ENCODE results near the gene KRTCAP3. TPM values are rescaled to one million over a fixed set of nuclear protein-coding genes. Genes with fewer than 3 reads are reported as not detected.

Gene KRTCAP3
- total RNA-seq, 4 donors from 2014 or later, result 18.0 to 112 (median 47.8) TPM

- 85 to 100% methylated on average over 6 to 10 of the region's 10 CpGs for WGBS, 2 donors (ENCODE audit: low coverage in 1 of 2)
These were observed 805 bp upstream of the KRTCAP3 start for GRCh38 chr2:27441226-27441926.

GRCh38 chr2:27442920-27443282 is 720 bp downstream of the KRTCAP3 start:
- Histone ChIP-seq H3K27ac (peak overlapping the region; percentile 71 to 85 (median 80)), H3K4me1 (peaks cover 3 to 28% (median 14%) of the 10 kb centered on the region in 4 donors), H3K9me3 (no peaks in the 10 kb centered on the region), H3K36me3 (peaks cover 0 to 35% (median 17%) of the 10 kb centered on the region in 4 donors), H3K27me3 (no peaks in the 10 kb centered on the region), H3K4me3 (peak overlapping the region; percentile 7 to 53 (median 38))
- in situ Hi-C loops (cut with MboI; ENCODE audit: low pct_ligation_motif_present in 1 of 4, low pct_unique_long_range_greater_than_20kb in 1 of 4, low sequenced_read_pairs in 3 of 4) (no loop called here), intact Hi-C loops (cut with DNase I; ENCODE audit: low total_unique reads) (loop anchor here (1.0 kb wide), 1 partner anchor 21 kb away; no protein-coding TSS in a partner anchor)
- no peak for TF ChIP-seq POLR2AphosphoS5 (IDR thresholded peaks at IDR 0.05)
- TF ChIP-seq POLR2A (IDR thresholded peaks at IDR 0.05), result no peak
- no peak for TF ChIP-seq CTCF (IDR thresholded peaks at IDR 0.05)
- TF ChIP-seq EP300 (IDR thresholded peaks at IDR 0.05; ENCODE audit: low read depth), result no peak
- WGBS, 2 donors (ENCODE audit: low coverage in 1 of 2), result 56% methylated on average over 5 of the region's 6 CpGs; no CpG with 5 or more reads in 1 of the 2 donors
- peak; percentile 33 for DNase-seq

More at GRCh38 chr2:27441226-27441926, 805 bp upstream of the KRTCAP3 start:
- in situ Hi-C loops (cut with MboI; ENCODE audit: low pct_ligation_motif_present in 1 of 4, low pct_unique_long_range_greater_than_20kb in 1 of 4, low sequenced_read_pairs in 3 of 4), result no loop called here
- H3K36me3 ChIP-seq, result peaks cover 0 to 50% (median 25%) of the 10 kb centered on the region in 4 donors
- no peak for DNase-seq
- intact Hi-C loops (cut with DNase I; ENCODE audit: low total_unique reads), result no loop called here
- H3K4me3 ChIP-seq, result no peak overlapping the region
- TF ChIP-seq POLR2AphosphoS5 (IDR thresholded peaks at IDR 0.05) (no peak), POLR2A (IDR thresholded peaks at IDR 0.05) (no peak), EP300 (IDR thresholded peaks at IDR 0.05; ENCODE audit: low read depth) (no peak), CTCF (IDR thresholded peaks at IDR 0.05) (no peak)
- H3K4me1 ChIP-seq, result peaks cover 3 to 27% (median 14%) of the 10 kb centered on the region in 4 donors
- H3K27me3 ChIP-seq, result no peaks in the 10 kb centered on the region
- no peak overlapping the region for H3K27ac ChIP-seq
- no peaks in the 10 kb centered on the region for H3K9me3 ChIP-seq

GRCh38 chr2:27445155-27445554 is 3.0 kb downstream of the KRTCAP3 start:
- H3K4me3 ChIP-seq, result peak overlapping the region in 1 of 4 donors; percentile 27
- peaks cover 0 to 26% (median 9%) of the 10 kb centered on the region in 4 donors for H3K36me3 ChIP-seq
- intact Hi-C loops (cut with DNase I; ENCODE audit: low total_unique reads) (no loop called here), in situ Hi-C loops (cut with MboI; ENCODE audit: low pct_ligation_motif_present in 1 of 4, low pct_unique_long_range_greater_than_20kb in 1 of 4, low sequenced_read_pairs in 3 of 4) (no loop called here)
- WGBS, 2 donors (ENCODE audit: low coverage in 1 of 2), result 87% methylated on average over 8 of the region's 8 CpGs; no CpG with 5 or more reads in 1 of the 2 donors
- peaks cover 3 to 28% (median 14%) of the 10 kb centered on the region in 4 donors for H3K4me1 ChIP-seq
- no peak for DNase-seq
- peak overlapping the region; percentile 81 to 89 (median 85) for H3K27ac ChIP-seq
- TF ChIP-seq EP300 (IDR thresholded peaks at IDR 0.05; ENCODE audit: low read depth), result no peak
- no peak for TF ChIP-seq CTCF (IDR thresholded peaks at IDR 0.05)
- TF ChIP-seq POLR2A (IDR thresholded peaks at IDR 0.05), result no peak
- no peak for TF ChIP-seq POLR2AphosphoS5 (IDR thresholded peaks at IDR 0.05)
- no peaks in the 10 kb centered on the region for H3K9me3 ChIP-seq
- no peaks in the 10 kb centered on the region for H3K27me3 ChIP-seq

- H3K9me3 ChIP-seq, result no peaks in the 10 kb centered on the region
- intact Hi-C loops (cut with DNase I; ENCODE audit: low total_unique reads) (no loop called here), in situ Hi-C loops (cut with MboI; ENCODE audit: low pct_ligation_motif_present in 1 of 4, low pct_unique_long_range_greater_than_20kb in 1 of 4, low sequenced_read_pairs in 3 of 4) (no loop called here)
- H3K36me3 ChIP-seq, result peaks cover 0 to 21% (median 7%) of the 10 kb centered on the region in 4 donors
- peak overlapping the region in 1 of 4 donors; percentile 27 for H3K4me3 ChIP-seq
- no peak for TF ChIP-seq POLR2AphosphoS5 (IDR thresholded peaks at IDR 0.05)
- no peak for TF ChIP-seq CTCF (IDR thresholded peaks at IDR 0.05)
- TF ChIP-seq EP300 (IDR thresholded peaks at IDR 0.05; ENCODE audit: low read depth), result no peak
- no peak for TF ChIP-seq POLR2A (IDR thresholded peaks at IDR 0.05)
- peak overlapping the region; percentile 81 to 89 (median 85) for H3K27ac ChIP-seq
- H3K27me3 ChIP-seq, result no peaks in the 10 kb centered on the region
- 54 to 73% methylated on average over 2 to 8 of the region's 8 CpGs for WGBS, 2 donors (ENCODE audit: low coverage in 1 of 2)
- peak; percentile 36 for DNase-seq
- peaks cover 3 to 28% (median 14%) of the 10 kb centered on the region in 4 donors for H3K4me1 ChIP-seq
These were observed 3.4 kb downstream of the KRTCAP3 start for GRCh38 chr2:27445615-27446014.

All from transverse colon (tissue), 4 donors.